SKM-1 treated with dmso at 0.1 percent for 144 hours (cell line): ENCODE measurements around the gene FBXO15.

Experiments
- DNase-seq: peaks from one replicate; lab custom pipeline; 2025; ENCODE audit not compliant: unreplicated experiment; lab: John Stamatoyannopoulos, UW

The FBXO15 gene

DNA sequence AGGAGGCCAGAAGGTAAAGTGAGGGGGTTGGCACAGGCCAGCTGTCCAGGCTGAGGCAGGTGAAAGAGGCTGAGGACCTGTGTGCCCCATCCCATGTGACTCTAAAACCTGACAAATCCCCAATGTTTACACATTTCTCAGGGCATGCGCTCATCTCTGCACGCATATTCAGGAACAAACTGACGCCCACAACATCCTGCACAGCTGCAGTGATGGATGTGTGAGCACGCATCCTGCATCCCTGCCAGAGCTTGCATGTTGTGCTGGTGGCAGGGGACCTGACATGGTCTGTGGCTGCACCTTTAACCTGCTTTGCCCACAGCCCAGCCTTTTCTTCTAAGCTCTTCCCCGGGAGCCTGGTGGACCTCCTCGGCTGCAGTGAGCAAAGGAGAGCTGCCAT lies 83.1 kb downstream of the FBXO15 start:
- no peak for DNase-seq

DNA sequence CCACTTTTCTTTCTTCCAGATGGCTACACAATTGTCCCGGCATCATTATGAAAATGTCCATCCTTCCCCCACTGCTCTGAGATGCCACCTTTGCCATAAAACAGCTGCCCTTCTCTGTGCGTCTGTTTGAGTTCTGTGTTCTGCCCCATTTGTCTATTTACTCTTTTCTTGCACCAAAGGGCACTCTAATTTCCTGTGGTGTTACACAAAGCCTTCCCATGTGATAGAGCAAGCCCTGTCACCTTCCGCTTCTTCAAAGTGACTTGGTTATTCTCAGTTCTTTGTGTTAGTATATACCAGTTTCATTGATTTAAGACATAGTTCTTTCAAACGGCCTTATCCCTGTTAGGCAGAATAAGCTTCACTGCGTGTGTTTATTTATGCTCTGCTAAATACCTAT lies 84.1 kb downstream of the FBXO15 start:
- DNase-seq: no peak

DNA sequence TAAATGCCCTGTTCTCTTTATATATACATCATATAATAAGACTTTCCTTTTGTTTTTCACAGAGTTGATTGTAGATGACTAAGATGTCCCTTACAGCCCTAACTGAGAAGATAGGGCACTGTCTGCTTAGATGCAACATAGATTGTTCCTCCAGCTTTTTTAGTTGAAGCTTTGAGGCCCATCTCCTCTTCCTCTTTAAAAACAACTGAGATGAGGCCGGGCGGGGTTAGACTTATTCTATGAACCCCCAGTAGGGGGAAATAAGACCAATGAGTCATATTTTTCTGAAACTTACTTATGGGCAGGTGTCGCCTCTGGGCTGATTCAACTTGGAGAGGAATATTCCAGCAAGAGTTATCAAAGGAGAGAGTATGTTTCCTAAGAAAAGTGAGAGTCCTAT lies 84.6 kb downstream of the FBXO15 start:
- no peak for DNase-seq

DNA sequence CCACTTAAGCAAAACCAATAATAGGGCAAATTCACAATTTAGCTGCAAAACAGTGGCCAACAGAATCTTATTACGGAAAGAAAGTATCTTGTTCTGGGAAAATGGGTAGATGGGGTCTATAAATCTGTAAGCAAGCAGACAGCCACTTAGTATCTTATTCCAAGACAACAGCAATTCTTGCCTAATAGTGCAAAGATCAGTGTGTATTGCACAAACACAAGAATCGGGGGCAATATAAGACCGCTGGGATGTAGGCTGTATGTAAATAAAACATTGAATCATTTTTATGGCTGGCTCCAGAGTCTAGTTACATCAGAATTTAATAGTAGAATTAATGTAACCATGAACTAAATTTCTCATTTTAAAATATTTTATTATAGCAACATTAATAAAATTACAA lies 85.6 kb downstream of the FBXO15 start:
- DNase-seq: no peak

DNA sequence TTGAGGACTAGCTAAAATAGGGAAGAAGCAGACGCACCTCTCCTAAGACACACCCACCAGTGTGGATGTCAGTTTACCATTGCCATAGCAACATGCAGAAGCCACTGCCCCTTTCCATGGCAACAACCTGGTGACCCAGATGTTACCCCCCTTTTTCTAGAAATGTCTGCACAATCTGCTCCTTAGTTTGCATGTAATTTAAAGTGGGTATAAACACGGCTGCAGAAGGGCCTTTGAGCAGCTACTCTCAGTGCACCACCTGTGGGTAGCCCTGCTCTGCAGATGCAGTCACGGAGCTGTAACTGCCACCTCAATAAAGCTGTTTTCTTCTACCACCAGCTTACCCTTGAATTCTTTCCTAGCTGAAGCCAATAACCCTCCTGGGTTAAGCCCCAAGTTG lies 87.1 kb downstream of the FBXO15 start:
- DNase-seq: no peak

DNA sequence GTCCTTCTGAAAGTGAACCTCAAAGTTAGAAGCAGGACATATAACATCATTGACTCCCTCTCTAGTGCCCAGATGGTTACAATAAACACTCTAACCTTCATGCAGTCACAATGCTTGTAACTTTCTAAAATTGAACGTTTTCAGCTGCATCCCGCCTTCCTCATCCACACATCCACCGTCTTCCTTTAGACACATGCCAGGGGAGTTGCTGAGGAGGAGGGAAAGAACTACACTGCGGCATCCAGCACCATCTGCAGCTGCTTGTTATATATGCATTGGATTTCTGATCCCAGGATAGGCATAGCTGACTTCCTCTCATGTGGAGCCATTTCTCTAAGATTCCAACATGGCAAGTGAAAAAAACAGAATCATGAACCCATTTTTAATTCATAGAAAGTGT lies 96.8 kb downstream of the FBXO15 start:
- DNase-seq: no peak

DNA sequence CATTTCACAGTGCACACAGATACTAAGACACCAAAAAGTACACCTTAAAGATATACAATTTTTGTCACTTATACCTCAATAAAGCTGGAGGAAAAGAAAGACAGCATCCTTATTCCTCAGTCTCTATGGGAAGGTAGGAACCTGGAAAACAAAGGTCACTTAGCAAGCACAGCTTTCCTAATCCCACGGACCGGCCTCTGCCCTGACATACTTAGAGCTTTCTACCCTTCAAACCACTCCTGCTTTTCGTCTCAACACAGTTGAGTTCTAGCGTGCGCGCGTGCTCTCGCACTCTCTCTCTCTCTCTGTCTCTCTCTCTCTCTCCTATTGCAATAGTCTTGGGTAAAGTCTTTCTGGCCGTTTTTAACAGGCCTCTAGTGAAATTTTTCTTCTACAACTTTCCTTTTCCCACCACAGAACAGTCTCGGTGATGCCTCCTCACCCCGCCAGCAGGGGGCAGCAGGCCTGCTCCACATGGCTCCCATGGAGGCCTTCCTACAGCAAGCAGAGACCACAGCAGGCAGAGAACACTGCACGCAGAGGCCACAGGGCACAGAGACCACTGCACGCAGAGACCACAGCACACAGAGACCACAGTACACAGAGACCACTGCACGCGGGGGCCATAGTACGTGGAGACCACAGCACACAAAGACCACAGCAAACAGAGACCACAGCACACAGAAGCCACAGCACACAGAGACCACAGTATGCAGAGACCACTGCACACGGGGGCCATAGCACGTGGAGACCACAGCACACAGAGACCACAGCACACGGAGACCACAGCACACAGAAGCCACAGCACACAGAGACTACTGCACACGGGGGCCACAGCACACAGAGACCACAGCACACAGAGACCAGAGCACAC lies 106.9 kb downstream of the FBXO15 start:
- DNase-seq: peak; percentile 32

DNA sequence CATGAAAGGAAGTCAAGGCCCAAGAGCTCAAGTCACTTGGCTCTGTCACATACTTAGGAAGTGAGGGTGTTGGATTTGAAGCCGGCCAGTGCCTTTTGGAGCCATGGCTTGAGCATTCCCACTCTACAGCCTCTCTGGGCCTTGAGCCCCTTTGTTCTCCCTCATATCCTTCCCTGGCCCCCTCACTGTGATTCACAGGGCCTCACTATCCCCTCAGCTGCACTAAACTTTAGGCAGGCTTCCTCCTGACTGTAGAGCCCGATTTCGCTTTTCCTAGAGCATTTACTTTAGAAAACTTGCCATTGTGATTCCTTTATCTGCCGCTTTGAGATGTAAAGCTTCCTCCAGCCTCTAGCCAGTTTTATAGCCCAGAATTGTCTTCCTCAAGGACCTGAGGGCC lies 107.6 kb downstream of the FBXO15 start:
- DNase-seq: no peak

DNA sequence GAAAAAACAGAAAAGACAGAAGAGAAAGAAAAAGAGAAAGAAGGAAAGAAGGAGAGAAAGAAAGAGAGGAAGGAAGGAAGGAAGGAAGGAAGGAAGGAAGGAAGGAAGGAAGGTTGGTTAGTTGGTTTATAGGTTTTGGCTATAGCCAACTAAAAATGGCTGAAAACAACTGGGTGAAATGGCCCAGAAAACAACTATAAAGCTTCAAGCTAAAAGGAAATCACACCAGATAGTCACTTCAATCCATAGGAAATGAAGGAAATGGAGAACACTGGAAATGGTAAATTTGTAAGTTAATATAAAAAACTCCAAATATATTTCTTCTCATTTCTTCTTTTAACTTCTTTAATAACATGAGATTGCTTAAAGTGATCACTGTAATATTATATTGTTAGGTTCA lies 118.5 kb downstream of the FBXO15 start:
- DNase-seq: no peak
